ENCODE measurements around the gene ZNF221. TPM values are rescaled to one million over a fixed set of nuclear protein-coding genes. Genes with fewer than 3 reads are reported as not detected.

The ZNF221 gene
- total RNA-seq, 1 donor from 2014 or later: 8.7 TPM

GRCh38 chr19:44003461-44004009 is 52.5 kb downstream of the ZNF221 start:
- Mint-ChIP-seq H3K27ac (ENCODE audit: unreplicated experiment) (peak overlapping the region; percentile 98), H3K27me3 (ENCODE audit: low read depth) (no peaks in the 10 kb centered on the region), H3K36me3 (ENCODE audit: low read depth) (peaks cover 23% of the 10 kb centered on the region), H3K9me3 (ENCODE audit: low read depth) (peaks cover 26% of the 10 kb centered on the region), H3K4me1 (ENCODE audit: low read depth) (peaks cover 17% of the 10 kb centered on the region), H3K4me3 (ENCODE audit: unreplicated experiment) (peak overlapping the region; percentile 99)
- DNase-seq (ENCODE audit: low spot score): no peak
- TF ChIP-seq, protein P1, sequence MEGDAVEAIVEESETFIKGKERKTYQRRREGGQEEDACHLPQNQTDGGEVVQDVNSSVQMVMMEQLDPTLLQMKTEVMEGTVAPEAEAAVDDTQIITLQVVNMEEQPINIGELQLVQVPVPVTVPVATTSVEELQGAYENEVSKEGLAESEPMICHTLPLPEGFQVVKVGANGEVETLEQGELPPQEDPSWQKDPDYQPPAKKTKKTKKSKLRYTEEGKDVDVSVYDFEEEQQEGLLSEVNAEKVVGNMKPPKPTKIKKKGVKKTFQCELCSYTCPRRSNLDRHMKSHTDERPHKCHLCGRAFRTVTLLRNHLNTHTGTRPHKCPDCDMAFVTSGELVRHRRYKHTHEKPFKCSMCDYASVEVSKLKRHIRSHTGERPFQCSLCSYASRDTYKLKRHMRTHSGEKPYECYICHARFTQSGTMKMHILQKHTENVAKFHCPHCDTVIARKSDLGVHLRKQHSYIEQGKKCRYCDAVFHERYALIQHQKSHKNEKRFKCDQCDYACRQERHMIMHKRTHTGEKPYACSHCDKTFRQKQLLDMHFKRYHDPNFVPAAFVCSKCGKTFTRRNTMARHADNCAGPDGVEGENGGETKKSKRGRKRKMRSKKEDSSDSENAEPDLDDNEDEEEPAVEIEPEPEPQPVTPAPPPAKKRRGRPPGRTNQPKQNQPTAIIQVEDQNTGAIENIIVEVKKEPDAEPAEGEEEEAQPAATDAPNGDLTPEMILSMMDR (IDR thresholded peaks at IDR 0.05): peak; percentile 30

GRCh38 chr19:44005973-44006372 is 54.9 kb downstream of the ZNF221 start:
- Mint-ChIP-seq H3K27me3 (ENCODE audit: low read depth) (no peaks in the 10 kb centered on the region), H3K36me3 (ENCODE audit: low read depth) (peaks cover 46% of the 10 kb centered on the region), H3K4me3 (ENCODE audit: unreplicated experiment) (no peak overlapping the region), H3K27ac (ENCODE audit: unreplicated experiment) (no peak overlapping the region), H3K4me1 (ENCODE audit: low read depth) (peaks cover 17% of the 10 kb centered on the region), H3K9me3 (ENCODE audit: low read depth) (peaks cover 47% of the 10 kb centered on the region)
- DNase-seq (ENCODE audit: low spot score): no peak
- TF ChIP-seq, protein P1 (IDR thresholded peaks at IDR 0.05): no peak

DNA sequence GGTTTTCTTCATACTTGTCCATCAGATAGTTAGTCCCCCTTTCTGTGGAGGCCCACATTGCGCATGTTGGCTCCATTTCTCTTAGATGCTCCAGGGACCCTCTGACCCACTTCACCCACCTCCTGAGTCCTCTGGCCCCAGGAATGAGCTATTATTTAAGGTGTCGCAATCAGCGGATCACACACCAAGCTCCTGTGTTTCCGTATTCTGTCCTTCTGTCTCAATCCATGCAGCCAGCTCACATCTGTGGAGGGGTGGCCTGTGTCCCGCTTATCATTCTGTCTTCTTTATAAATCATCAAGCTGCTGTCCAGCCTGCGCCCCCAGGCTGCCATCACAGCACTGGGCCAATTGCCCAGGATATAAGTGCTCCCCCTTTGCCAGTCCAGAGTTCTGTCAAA is 56.4 kb downstream of the ZNF221 start:
- H3K9me3 Mint-ChIP-seq (ENCODE audit: low read depth): peaks cover 55% of the 10 kb centered on the region

GRCh38 chr19:44010468-44010867 is 59.4 kb downstream of the ZNF221 start:
- TF ChIP-seq, protein P1 (IDR thresholded peaks at IDR 0.05): no peak
- Mint-ChIP-seq H3K4me1 (ENCODE audit: low read depth) (no peaks in the 10 kb centered on the region), H3K36me3 (ENCODE audit: low read depth) (peaks cover 64% of the 10 kb centered on the region), H3K27ac (ENCODE audit: unreplicated experiment) (no peak overlapping the region), H3K9me3 (ENCODE audit: low read depth) (peaks cover 73% of the 10 kb centered on the region), H3K27me3 (ENCODE audit: low read depth) (no peaks in the 10 kb centered on the region), H3K4me3 (ENCODE audit: unreplicated experiment) (no peak overlapping the region)
- no peak for DNase-seq (ENCODE audit: low spot score)

More for the DNA sequence above, 56.4 kb downstream of the ZNF221 start:
- no peak for DNase-seq (ENCODE audit: low spot score)
- peaks cover 10% of the 10 kb centered on the region for H3K4me1 Mint-ChIP-seq (ENCODE audit: low read depth)
- H3K27ac Mint-ChIP-seq (ENCODE audit: unreplicated experiment): no peak overlapping the region
- no peak overlapping the region for H3K4me3 Mint-ChIP-seq (ENCODE audit: unreplicated experiment)
- H3K36me3 Mint-ChIP-seq (ENCODE audit: low read depth): peaks cover 57% of the 10 kb centered on the region
- no peaks in the 10 kb centered on the region for H3K27me3 Mint-ChIP-seq (ENCODE audit: low read depth)
- TF ChIP-seq, protein P1 (IDR thresholded peaks at IDR 0.05): no peak

Other genes with a start within 250 kb of the ZNF221 start
- not detected in 3 replicates for gene IRGC, start 235.2 kb upstream of the ZNF221 start, total RNA-seq
- gene SMG9, start 196.3 kb upstream of the ZNF221 start, total RNA-seq: 46.9 to 55.4 TPM (median 47.2 TPM) in 3 replicates
- 2.3 to 3.3 TPM (median 2.9 TPM) in 3 replicates for gene KCNN4, start 170.3 kb upstream of the ZNF221 start, total RNA-seq
- gene LYPD5, start 148.8 kb upstream of the ZNF221 start, total RNA-seq: not detected in 3 replicates
- 7.6 to 12.8 TPM (median 8.4 TPM) in 3 replicates for gene ZNF283, start 123.9 kb upstream of the ZNF221 start, total RNA-seq
- gene ZNF404, start 67.3 kb upstream of the ZNF221 start, total RNA-seq: 5.1 to 9.4 TPM (median 6.1 TPM) in 3 replicates
- 14.4 to 18.8 TPM (median 15.5 TPM) in 3 replicates for gene ZNF45, start 15.9 kb upstream of the ZNF221 start, total RNA-seq
- gene ZNF155, start 33.0 kb downstream of the ZNF221 start, total RNA-seq: 6.6 to 9.9 TPM (median 9.3 TPM) in 3 replicates
- 2.2 to 3.9 TPM (median 3.3 TPM) in 3 replicates for gene ZNF230, start 51.7 kb downstream of the ZNF221 start, total RNA-seq
- 5.8 to 8.5 TPM (median 6.3 TPM) in 3 replicates for gene ZNF222, start 74.2 kb downstream of the ZNF221 start, total RNA-seq
- gene ZNF223, start 100.8 kb downstream of the ZNF221 start, total RNA-seq: 2.5 to 6.5 TPM (median 5.2 TPM) in 3 replicates
- gene ZNF284, start 120.9 kb downstream of the ZNF221 start, total RNA-seq: 3.2 to 4.3 TPM (median 4.1 TPM) in 3 replicates
- gene ZNF224, start 143.1 kb downstream of the ZNF221 start, total RNA-seq: 18.1 to 22.7 TPM (median 20.2 TPM) in 3 replicates
- gene ZNF225, start 162.2 kb downstream of the ZNF221 start, total RNA-seq: 5.2 to 8.1 TPM (median 5.5 TPM) in 3 replicates
- 14.0 to 19.5 TPM (median 14.4 TPM) in 3 replicates for gene ZNF234, start 190.3 kb downstream of the ZNF221 start, total RNA-seq
- 20.5 to 34.2 TPM (median 25.0 TPM) in 3 replicates for gene ZNF226, start 213.9 kb downstream of the ZNF221 start, total RNA-seq